NCI-H446 (cell line): ENCODE measurements around the gene CAMK1D.

ENCODE experiments used
- DNase-seq, 2 experiments: peaks; one replicate each; lab custom pipeline; 2025; lab: John Stamatoyannopoulos, UW

Gene CAMK1D

DNA sequence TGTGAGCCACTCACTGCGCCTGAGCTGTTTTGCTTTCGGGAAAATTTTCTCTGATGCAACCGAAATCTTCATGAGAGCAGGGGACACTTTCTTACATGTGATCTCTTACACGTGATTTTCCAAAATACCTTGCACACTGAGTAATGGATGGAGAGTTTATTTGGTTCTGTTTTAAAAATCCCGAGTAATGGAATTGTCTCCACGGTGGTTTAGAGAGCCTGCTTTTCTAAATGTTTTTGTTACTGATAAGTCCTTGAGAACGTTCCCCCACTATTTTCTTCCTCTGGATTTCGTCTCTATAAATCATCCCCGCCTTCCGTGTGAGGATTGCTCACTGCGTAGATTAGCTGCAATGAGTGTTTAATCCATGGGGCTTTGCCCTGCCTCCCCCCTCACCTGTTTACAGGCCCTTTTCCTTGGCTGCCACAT is 25.7 kb downstream of the CAMK1D start:
- DNase-seq = no peak

GRCh38 chr10:12376211-12376610 is 26.9 kb downstream of the CAMK1D start:
- no peak for DNase-seq

GRCh38 chr10:12377658-12378290 is 28.4 kb downstream of the CAMK1D start:
- no peak for DNase-seq

DNA sequence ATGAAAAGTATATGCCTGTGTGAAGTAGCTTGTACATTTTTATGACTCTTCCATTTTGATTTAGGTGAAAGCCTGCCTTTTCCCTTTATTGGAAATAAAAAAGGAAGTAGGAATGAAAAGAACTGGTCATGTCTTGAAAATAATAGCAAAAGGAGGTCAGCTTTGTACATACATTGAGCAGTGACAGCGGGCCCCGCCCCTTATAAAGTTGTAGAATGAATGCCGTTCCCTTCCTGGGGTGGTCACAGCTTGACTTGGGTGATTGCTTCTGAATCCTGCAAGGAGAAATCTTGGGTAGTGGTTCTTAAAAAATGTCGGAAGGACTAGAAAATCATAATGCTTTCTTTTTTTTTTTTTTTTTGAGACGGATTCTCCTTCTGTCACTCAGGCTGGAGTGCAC is 31.7 kb downstream of the CAMK1D start:
- no peak for DNase-seq

DNA sequence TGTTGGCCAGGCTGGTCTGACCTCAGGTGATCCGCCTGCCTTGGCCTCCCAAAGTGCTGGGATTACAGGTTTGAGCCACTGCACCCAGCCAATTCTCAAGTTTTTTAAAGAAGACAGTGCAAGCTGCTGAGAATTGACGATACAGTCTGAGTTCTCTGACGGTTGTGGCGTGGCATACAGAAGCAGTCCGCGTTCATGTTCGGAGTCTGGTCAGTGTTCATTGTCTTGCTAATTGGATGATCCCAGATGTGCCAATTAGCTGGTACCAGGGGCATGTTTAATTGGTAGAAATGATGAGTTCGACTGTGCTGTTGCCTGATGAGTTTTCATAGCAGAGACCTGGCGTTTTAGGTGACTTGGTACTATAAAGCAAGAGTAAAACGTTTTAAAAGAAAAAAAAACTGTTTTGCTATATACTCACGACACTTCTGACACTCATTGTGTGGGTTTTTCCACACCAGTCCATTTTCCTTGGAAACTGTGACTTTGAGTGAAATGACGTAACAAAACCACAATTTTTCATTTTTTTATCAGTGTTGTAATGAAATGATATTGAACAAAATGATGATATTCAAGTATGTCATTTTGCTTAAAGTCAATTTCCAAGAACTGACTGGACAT is 32.3 kb downstream of the CAMK1D start:
- no peak for DNase-seq

- DNase-seq = no peak
Measured at GRCh38 chr10:12382157-12382548, 32.8 kb downstream of the CAMK1D start.

DNA sequence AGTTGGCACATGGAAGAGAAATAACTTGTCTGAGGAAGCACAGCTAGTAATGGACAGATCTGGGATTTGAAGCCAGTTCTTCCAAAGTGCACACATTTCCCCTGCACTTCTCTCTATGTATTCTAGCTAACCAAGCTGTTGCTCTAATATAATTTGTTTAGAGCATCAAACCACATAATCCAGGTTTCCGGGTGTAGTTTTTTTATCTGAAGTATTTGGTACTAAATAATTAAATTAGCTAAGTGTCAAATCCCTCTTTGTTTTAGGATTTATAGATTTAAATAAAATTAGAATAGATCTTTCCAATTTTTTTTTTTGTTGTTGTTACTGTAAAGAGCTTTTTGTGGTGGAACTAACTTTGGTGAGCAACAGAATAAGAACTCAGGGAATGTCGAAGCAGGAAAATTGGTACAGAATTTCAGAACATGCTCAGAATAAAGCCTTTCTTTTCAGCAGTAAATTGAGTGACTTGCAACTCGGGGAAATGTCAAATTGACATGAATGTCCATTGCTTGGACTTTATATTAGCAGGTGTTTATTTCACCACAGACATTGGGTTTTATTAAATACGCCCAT is 33.7 kb downstream of the CAMK1D start:
- DNase-seq = no peak

- no peak for DNase-seq
Measured at GRCh38 chr10:12384906-12385305, 35.6 kb downstream of the CAMK1D start.

DNA sequence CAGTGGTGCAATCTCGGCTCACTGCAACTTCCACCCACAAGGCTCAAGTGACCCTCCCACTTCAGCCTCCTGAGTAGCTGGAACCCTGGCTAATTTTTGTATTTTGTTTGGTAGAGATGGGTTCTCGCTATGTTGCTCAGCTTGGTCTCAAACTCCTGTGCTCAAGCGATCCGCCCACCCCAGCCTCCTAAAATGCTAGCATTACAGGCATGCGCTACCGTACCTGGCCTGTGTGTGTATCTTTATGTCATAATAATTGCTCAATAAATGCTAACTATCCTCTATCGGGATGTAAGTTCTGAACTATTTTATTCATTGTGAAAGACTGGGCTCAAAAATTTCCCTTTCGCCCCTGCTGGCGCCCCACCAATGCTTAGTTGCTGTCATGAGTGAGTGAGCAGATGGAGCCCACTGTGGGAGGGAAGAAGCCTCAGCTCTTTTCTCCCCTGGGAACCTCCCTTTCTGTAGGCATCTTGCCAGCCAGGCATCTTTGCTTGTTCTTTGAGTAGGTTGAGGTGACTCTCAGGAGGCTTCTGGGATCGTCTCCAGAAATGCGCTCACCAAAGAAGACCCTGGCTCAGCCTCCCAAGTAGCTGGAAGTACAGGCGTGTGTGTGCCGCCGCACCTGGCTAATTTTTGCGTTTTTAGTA is 38.3 kb downstream of the CAMK1D start:
- DNase-seq = peak; percentile 78 to 94

GRCh38 chr10:12388671-12389070 is 39.3 kb downstream of the CAMK1D start:
- DNase-seq = no peak

DNA sequence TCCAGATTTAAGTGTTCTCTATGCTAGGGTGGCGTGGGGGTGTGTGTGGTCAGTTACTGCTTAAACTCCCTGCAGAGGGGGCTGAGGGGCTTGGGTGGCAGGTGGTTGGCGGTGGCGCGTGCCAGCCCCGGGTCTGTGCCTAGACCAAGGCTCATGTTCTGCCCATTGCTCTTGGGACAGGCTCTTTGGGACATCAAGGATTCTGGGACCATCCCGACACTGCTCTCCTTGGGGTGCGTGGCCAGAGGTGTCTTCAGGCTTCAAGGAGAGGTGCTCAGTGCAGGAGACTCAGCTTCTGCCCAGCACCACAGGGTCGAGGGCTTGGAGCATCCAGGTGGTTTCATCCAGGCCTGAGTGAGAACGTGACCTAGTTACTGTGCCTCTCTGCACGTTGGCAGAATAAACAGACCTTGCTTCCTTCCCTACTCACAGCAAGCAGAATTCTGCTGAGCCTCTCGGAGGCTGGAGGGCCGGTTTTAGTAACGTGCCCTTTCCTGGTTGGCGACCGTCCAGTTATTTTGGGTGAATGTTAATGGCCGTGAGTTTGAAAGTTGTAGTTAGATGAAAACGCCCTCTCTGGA is 39.9 kb downstream of the CAMK1D start:
- peak in 1 of 2 experiments; percentile 15 for DNase-seq

DNA sequence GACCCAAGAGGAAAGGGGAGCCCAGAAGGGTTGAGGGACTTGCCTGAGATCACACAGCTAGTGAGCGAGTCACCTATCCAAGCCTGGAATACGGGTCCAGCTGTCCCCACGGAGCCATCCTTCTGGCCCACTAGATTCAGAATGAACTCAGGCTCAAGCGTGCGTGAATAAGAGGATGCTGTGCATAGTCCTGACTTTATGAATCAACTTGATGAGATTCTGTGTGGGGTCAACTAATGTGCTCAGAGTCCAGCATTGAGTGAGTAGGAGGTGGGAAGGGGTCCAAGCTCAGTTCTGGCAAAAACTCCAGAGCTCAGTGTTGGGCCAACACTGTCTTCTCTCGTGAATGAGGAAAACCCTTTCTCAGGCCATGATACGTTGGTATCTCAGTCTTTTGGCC is 41.4 kb downstream of the CAMK1D start:
- peak in 1 of 2 experiments; percentile 53 for DNase-seq

DNA sequence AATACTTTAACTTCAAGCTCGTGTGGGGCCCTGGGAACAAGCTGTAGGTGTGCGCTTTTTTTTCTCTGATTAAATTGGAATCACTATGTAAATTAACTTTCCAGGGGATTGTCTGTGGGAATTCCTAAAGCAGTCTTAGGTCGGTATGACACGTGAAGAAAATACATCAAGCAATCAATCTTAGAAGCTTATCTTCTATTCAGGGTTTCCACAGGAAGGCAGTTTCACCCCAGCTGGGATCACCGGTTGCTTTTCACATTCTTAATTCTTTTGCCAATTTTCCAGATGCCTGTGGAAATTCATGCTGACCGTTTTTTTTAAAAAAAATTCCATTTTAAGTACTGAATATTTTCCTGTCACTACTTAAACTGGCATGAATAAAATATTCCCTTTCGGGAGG is 41.9 kb downstream of the CAMK1D start:
- no peak for DNase-seq

- no peak for DNase-seq
Measured at GRCh38 chr10:12393831-12394230, 44.5 kb downstream of the CAMK1D start.

GRCh38 chr10:12394241-12395033 is 45.1 kb downstream of the CAMK1D start:
- DNase-seq = no peak

DNA sequence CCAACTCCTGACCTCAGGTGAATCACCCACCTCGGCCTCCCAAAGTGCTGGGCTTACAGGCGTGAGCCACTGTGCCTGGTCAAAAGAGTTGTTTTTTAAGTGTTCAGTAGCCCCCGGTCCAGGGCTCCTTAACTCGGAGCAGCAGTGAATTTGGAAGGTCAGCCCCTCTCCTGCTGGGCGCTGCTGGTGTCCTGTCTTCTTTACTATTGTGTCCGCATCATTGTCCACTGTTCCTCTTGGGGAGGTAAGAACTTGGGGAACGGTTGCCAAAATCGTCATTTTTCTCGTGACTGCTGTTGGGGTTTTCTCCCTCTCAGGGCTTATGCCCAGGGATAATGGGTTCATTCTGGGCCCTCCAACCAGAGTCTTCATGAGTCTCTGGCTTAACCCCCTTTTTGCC is 46.7 kb downstream of the CAMK1D start:
- DNase-seq = no peak

GRCh38 chr10:12396567-12396966 is 47.2 kb downstream of the CAMK1D start:
- DNase-seq = peak in 1 of 2 experiments; percentile 50

DNA sequence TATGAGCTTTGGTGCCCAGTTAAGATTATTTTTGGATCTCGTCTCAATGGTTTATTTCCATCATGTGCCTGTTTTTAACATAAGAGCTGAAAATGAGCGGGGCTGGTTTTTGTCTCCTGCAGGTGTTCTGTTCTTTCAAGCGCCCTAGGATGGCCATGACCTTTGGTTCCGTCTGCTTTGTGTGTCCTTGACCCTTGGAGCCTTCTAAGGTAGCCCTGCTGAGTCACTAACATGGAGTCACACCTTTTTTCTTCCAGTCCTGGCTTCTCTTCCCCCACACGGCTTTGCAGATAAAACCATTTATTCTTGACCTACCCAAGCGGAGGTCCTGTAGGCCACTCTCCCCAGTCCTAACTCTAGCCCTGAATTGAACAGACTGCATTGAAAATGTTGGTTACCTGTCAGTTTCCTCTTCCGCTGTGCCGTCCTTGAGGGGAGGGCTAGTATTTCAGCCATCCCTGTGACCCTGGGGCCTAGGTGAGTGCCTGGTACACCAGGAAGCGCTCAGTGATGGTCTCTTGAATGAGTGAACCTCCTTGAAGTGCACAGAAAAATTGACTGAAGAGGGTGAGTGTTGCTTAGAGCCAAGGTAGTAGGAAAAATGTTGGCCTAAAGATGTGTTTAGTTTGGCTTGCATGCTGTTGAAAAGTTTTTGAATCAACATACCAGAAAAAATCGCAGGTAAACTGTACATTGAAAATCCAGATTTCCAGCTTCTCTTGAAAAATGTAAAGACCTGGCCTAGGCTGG is 48.0 kb downstream of the CAMK1D start:
- DNase-seq = no peak

DNA sequence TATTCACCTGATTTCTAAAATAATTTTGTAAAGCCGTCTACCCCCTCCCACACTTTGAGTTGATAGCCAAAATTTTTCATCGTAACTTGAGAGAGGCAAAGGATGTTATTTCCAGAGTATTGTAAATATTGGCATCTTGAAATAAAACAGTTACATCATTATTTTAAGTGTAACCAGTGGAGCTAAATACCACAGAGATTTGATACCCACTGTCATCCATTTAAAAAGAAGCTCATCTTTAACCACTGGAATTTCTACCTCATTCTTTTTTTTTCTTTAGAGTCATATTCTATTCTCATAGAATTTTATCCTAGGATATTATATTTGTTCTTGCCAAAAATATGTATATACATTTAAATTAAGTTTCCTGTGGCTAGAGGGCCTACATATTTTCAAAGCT is 48.6 kb downstream of the CAMK1D start:
- DNase-seq = no peak

DNA sequence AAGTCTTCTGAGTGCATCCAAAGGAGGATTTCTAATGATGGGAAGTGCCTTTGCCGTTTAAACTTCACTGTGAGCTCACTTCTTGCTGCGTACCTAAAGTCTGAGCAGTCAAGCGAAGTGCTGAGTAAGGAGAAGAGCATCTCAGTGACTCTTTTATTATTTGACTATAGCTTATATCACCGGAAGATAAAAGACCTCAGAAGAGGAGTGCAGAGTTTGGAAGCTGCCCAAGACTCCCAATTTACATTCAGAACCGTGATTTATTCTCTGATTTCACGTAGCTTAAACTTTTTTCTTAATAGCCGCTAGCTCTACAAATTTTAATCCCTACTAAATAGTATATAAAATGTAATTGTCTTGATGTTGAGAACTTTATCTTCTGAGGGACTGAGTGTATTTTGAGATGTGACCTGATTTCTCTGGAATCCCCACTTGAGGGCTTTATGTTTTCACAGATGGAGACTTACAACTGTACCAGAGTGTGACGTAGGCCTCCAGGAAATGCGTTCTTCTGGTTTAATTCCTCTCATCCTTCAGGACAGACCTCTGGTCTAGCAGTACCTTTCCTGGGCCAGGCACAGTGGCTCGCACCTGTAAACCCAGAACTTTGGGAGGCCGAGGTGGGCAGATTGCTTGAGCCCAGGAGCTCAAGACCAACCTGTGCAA is 51.1 kb downstream of the CAMK1D start:
- DNase-seq = no peak

GRCh38 chr10:12401466-12401865 is 52.1 kb downstream of the CAMK1D start:
- no peak for DNase-seq
